GM12875 (cell line): Measurements from ENCODE around the gene ZBTB40.

ENCODE experiments used
- H3K4me3 ChIP-seq: one replicate; pipeline ENCODE4 v1.5.1; 2011; ENCODE audit warnings: low read depth, low read length, control low read depth
- CTCF ChIP-seq: IDR thresholded peaks from 2 replicates; pipeline ENCODE4 v1.5.1; 2011; ENCODE audit warnings: low read depth, mild to moderate bottlenecking, control low read depth, inconsistent platforms, low read length, moderate library complexity, borderline replicate concordance; ENCODE audit not compliant: insufficient read depth

ZBTB40 gene

GRCh38 chr1:22534951-22535350 lies 83.3 kb downstream of the ZBTB40 start:
- H3K4me3 ChIP-seq: no peak overlapping the region
- TF ChIP-seq CTCF: no peak

- H3K4me3 ChIP-seq: no peak overlapping the region
- TF ChIP-seq CTCF: no peak
These were observed 83.7 kb downstream of the ZBTB40 start for GRCh38 chr1:22535399-22535798.

- H3K4me3 ChIP-seq: no peak overlapping the region
- no peak for TF ChIP-seq CTCF
These were observed 84.9 kb downstream of the ZBTB40 start for GRCh38 chr1:22536506-22536905.

- no peak overlapping the region for H3K4me3 ChIP-seq
- no peak for TF ChIP-seq CTCF
These were observed 85.9 kb downstream of the ZBTB40 start for GRCh38 chr1:22537441-22538139.

GRCh38 chr1:22539510-22540118 lies 88.0 kb downstream of the ZBTB40 start:
- H3K4me3 ChIP-seq: no peak overlapping the region
- TF ChIP-seq CTCF: no peak

- TF ChIP-seq CTCF: no peak
- H3K4me3 ChIP-seq: no peak overlapping the region
These were observed 88.7 kb downstream of the ZBTB40 start for GRCh38 chr1:22540337-22540736.

GRCh38 chr1:22542886-22543285 lies 91.2 kb downstream of the ZBTB40 start:
- TF ChIP-seq CTCF: no peak
- no peak overlapping the region for H3K4me3 ChIP-seq
